SU-DHL-6 (cell line): ENCODE measurements around the gene MAGI3.

Source experiments
- EZH2phosphoT487 ChIP-seq: fragments of 200-600 bp; sonication (generic), shearing (Covaris generic); conservative IDR thresholded peaks from 2 replicates; pipeline ENCODE4 v1.6.1; 2018; ENCODE audit warnings: mild to moderate bottlenecking, antibody characterized with exemption, low read length, moderate library complexity, mixed read lengths
- TF ChIP-seq, protein P1 (sequence below): fragments of 200-600 bp; sonication (generic); IDR thresholded peaks from one replicate; pipeline ENCODE4 v1.5.1; 2017; ENCODE audit warnings: antibody characterized with exemption, mild to moderate bottlenecking, low read length, moderate library complexity; ENCODE audit not compliant: insufficient read depth, poor library complexity, severe bottlenecking

DNA sequence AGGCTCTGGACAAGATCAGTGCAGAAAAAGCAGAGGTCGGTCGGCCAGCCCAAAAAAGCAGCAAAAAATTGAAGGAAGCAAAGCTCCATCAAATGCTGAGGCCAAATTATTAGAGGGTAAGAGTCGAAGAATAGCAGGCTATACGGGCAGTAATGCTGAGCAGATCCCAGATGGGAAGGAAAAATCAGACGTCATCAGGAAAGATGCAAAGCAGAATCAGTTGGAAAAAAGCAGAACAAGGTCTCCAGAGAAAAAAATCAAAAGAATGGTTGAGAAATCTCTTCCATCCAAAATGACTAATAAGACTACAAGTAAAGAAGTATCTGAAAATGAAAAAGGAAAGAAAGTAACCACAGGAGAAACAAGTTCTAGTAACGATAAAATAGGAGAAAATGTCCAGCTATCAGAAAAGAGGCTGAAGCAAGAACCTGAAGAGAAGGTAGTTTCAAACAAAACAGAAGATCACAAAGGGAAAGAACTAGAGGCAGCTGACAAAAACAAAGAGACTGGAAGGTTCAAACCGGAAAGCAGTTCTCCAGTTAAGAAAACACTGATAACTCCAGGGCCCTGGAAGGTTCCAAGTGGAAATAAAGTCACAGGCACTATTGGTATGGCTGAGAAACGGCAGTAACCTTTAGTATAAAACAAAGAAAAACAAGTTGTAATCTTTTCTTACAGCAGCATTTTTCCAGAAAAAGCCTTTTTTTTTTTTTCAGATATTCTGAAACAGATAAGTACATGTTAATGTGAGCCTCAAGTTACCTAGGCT is 293.3 kb downstream of the MAGI3 start:
- TF ChIP-seq, protein P1, sequence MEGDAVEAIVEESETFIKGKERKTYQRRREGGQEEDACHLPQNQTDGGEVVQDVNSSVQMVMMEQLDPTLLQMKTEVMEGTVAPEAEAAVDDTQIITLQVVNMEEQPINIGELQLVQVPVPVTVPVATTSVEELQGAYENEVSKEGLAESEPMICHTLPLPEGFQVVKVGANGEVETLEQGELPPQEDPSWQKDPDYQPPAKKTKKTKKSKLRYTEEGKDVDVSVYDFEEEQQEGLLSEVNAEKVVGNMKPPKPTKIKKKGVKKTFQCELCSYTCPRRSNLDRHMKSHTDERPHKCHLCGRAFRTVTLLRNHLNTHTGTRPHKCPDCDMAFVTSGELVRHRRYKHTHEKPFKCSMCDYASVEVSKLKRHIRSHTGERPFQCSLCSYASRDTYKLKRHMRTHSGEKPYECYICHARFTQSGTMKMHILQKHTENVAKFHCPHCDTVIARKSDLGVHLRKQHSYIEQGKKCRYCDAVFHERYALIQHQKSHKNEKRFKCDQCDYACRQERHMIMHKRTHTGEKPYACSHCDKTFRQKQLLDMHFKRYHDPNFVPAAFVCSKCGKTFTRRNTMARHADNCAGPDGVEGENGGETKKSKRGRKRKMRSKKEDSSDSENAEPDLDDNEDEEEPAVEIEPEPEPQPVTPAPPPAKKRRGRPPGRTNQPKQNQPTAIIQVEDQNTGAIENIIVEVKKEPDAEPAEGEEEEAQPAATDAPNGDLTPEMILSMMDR, result no peak
- TF ChIP-seq EZH2phosphoT487, result no peak
